HepG2 (cell line): ENCODE measurements around the gene PAM16. TPM values are rescaled to one million over a fixed set of nuclear protein-coding genes. Genes with fewer than 3 reads are reported as not detected.

Experiments used
- DPF2 ChIP-seq: sonication (generic); formaldehyde crosslinking; IDR thresholded peaks from 2 replicates; pipeline ENCODE4 v1.4.0; 2020; ENCODE audit warnings: mild to moderate bottlenecking, low read depth, missing genetic modification reagents, borderline replicate concordance
- ETV5 ChIP-seq: IDR thresholded peaks from 2 replicates; pipeline ENCODE4 v1.6.1; 2018; ENCODE audit warnings: missing biosample characterization, missing genetic modification reagents, inconsistent platforms, borderline replicate concordance
- FOXM1 ChIP-seq: sonication (generic); formaldehyde crosslinking; IDR thresholded peaks from 2 replicates; pipeline ENCODE4 v1.5.0; 2020; ENCODE audit warnings: missing genetic modification reagents
- GATAD1 ChIP-seq: IDR thresholded peaks from 2 replicates; pipeline ENCODE4 v1.6.1; 2016; ENCODE audit warnings: missing genetic modification reagents, missing compliant biosample characterization
- LBX2 ChIP-seq: sonication (generic); formaldehyde crosslinking; IDR thresholded peaks from 2 replicates; pipeline ENCODE4 v1.5.0; 2020; ENCODE audit warnings: missing genetic modification reagents, mild to moderate bottlenecking, borderline replicate concordance
- MAF1 ChIP-seq: sonication (generic); formaldehyde crosslinking; IDR thresholded peaks from 2 replicates; pipeline ENCODE4 v1.5.0; 2020; ENCODE audit warnings: missing genetic modification reagents, borderline replicate concordance
- NR2F2 ChIP-seq: IDR thresholded peaks from 2 replicates; pipeline ENCODE4 v1.6.1; 2012; ENCODE audit warnings: low read depth, inconsistent platforms, borderline replicate concordance
- RFX5 ChIP-seq: IDR thresholded peaks from 2 replicates; pipeline ENCODE4 v1.6.1; 2011; ENCODE audit warnings: low read depth, low read length, improper control_type of control experiment
- SAP130 ChIP-seq: IDR thresholded peaks from 2 replicates; pipeline ENCODE4 v1.6.1; 2016; ENCODE audit warnings: low read depth
- STAT5B ChIP-seq: sonication (generic); formaldehyde crosslinking; IDR thresholded peaks from 2 replicates; pipeline ENCODE4 v1.4.0; 2020; ENCODE audit warnings: missing genetic modification reagents
- TBX3 ChIP-seq: fragments of 450-650 bp; IDR thresholded peaks from 2 replicates; pipeline ENCODE4 v1.6.1; 2017; ENCODE audit warnings: antibody characterized with exemption, mild to moderate bottlenecking, inconsistent platforms, borderline replicate concordance
- TIGD3 ChIP-seq: sonication (generic); formaldehyde crosslinking; IDR thresholded peaks from 2 replicates; pipeline ENCODE4 v1.5.1; 2020; ENCODE audit warnings: mild to moderate bottlenecking, missing genetic modification reagents, borderline replicate concordance
- ZNF260 ChIP-seq: sonication (generic); formaldehyde crosslinking; IDR thresholded peaks from 2 replicates; pipeline ENCODE4 v1.4.0; 2020; ENCODE audit warnings: missing genetic modification reagents, low read depth, mild to moderate bottlenecking, borderline replicate concordance
- ZNF451 ChIP-seq: sonication (generic); formaldehyde crosslinking; IDR thresholded peaks from 2 replicates; pipeline ENCODE4 v1.5.0; 2020; ENCODE audit warnings: mild to moderate bottlenecking, missing genetic modification reagents
- ZNF589 ChIP-seq: sonication (generic); formaldehyde crosslinking; conservative IDR thresholded peaks from 2 replicates; pipeline ENCODE4 v1.8.0; 2022; ENCODE audit warnings: mild to moderate bottlenecking, moderate library complexity, missing genetic modification reagents
- ZNF619 ChIP-seq: sonication (generic); formaldehyde crosslinking; IDR thresholded peaks from 2 replicates; pipeline ENCODE4 v1.4.0; 2020; ENCODE audit warnings: mild to moderate bottlenecking, missing genetic modification reagents
- polyA plus RNA-seq, 8 experiments: library from polyadenylated mRNA; depleted of rRNA in 3 of 8; stranded (reverse) in 7 of 8; unstranded in 1 of 8; fragments of >200 nt; fragmentation: Illumina TruSeq in 4 of 8; extraction: Trizol in 4 of 8; gene quantifications; 2 replicates each; pipeline versions ENCODE4 v1.2.1 to v1.2.3, GENCODE V29; 2011 to 2016; ENCODE audit warnings: low read depth in 4 of 8, missing spikeins in 1 of 8, mixed read lengths in 1 of 8; ENCODE audit not compliant: insufficient read depth in 1 of 8
- total RNA-seq, 5 experiments: library from RNA; depleted of rRNA; stranded (reverse); fragments of >200 nt; fragmentation: Illumina TruSeq; extraction: Trizol; gene quantifications; 2 replicates each; pipeline ENCODE4 v1.2.3, GENCODE V29; 2016; ENCODE audit warnings: low read depth in 1 of 5
- TF ChIP-seq, protein P1 (sequence below): sonication (generic); formaldehyde crosslinking; IDR thresholded peaks from 2 replicates; pipeline ENCODE4 v1.5.0; 2020; ENCODE audit warnings: mild to moderate bottlenecking, missing genetic modification reagents, borderline replicate concordance

The PAM16 gene
- total and polyA plus RNA-seq, 2 of the 13 experiments (the other 11 are each of a cell fraction or from before 2014, with no cell fraction given): 51.5 to 51.8 TPM

GRCh38 chr16:4350787-4351659 is at the start of gene PAM16 (continued):
- TF ChIP-seq, protein P1, sequence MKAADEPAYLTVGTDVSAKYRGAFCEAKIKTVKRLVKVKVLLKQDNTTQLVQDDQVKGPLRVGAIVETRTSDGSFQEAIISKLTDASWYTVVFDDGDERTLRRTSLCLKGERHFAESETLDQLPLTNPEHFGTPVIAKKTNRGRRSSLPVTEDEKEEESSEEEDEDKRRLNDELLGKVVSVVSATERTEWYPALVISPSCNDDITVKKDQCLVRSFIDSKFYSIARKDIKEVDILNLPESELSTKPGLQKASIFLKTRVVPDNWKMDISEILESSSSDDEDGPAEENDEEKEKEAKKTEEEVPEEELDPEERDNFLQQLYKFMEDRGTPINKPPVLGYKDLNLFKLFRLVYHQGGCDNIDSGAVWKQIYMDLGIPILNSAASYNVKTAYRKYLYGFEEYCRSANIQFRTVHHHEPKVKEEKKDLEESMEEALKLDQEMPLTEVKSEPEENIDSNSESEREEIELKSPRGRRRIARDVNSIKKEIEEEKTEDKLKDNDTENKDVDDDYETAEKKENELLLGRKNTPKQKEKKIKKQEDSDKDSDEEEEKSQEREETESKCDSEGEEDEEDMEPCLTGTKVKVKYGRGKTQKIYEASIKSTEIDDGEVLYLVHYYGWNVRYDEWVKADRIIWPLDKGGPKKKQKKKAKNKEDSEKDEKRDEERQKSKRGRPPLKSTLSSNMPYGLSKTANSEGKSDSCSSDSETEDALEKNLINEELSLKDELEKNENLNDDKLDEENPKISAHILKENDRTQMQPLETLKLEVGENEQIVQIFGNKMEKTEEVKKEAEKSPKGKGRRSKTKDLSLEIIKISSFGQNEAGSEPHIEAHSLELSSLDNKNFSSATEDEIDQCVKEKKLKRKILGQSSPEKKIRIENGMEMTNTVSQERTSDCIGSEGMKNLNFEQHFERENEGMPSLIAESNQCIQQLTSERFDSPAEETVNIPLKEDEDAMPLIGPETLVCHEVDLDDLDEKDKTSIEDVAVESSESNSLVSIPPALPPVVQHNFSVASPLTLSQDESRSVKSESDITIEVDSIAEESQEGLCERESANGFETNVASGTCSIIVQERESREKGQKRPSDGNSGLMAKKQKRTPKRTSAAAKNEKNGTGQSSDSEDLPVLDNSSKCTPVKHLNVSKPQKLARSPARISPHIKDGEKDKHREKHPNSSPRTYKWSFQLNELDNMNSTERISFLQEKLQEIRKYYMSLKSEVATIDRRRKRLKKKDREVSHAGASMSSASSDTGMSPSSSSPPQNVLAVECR: peak; percentile 70
- TF ChIP-seq ZNF260 (no peak), ETV5 (CRISPR knock-in tag) (peak; percentile 49; the same call in 1 of the 2 replicates), FOXM1 (CRISPR knock-in tag) (no peak), SAP130 (CRISPR knock-in tag) (peak; percentile 79), DPF2 (CRISPR knock-in tag) (no peak), ZNF619 (no peak), TIGD3 (CRISPR knock-in tag) (no peak), ZNF589 (CRISPR knock-in tag) (0 out of 2 replicates have a peak, but pooled peaks have one; percentile 31), ZNF451 (CRISPR knock-in tag) (peak; percentile 38; the same call in 1 of the 2 replicates), GATAD1 (CRISPR knock-in tag) (peak; percentile 65; the same call in 1 of the 2 replicates), TBX3 (no peak), MAF1 (no peak), STAT5B (CRISPR knock-in tag) (0 out of 2 replicates have a peak, but pooled peaks have one; percentile 15), LBX2 (CRISPR knock-in tag) (peak; percentile 73; the same call in 1 of the 2 replicates), RFX5 (no peak), NR2F2 (peak; percentile 68; the same call in 1 of the 2 replicates)
